ENCODE measurements around the gene CFAP65.

Gene CFAP65

DNA sequence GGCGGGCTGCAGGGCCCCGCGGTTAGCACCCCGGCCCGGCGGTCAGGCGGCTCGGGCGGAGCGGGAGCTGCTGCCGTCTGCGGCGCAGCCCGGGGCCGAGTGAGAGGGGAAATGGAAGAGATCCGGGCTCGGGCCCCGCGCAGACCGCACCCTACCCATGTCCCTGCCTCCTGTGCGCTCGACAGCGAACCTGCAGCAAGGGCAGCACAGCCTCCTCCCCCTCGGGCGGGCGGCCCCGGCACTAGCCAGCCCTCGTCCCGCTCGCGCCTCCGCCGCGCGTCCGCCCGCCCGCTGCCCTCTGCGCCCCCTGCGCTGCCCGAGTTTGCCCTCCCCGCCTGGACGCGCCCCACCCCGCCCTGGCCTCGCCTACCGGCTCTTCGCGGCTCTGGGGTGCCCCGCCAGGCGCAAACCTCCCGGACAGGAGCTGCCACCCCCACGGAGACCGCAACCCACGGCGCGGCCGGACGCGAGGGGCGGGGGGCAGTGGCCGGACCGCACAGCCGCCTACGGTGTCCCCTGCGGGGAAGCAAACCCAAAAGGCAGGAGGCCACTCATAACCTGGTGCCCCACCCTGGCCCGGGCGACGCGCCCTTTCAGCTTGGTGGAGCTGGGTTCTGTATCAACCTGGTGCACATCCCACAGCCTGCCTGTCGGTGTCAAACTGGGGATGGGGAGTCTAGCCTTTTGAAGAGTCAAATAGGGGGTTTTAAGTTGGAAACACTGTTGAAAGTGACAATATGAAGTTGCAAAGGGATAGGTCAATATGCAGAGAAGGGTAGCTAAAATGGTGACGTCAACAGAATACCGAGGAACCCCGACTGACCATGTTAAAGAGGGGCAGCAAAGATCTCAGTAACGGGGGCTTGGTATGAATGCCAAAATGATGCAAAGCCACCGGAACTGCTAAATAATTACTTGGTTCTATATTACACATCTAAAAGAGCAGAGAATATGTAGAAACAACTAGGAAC is 19.8 kb upstream of the CFAP65 start, which contains the start of gene IHH:
Gene IHH, minus strand, starts transcription at position 101 of the 971 bp plus-strand sequence. CDS start 454 bp downstream, outside the sequence.
- no peak for DNase-seq

DNA sequence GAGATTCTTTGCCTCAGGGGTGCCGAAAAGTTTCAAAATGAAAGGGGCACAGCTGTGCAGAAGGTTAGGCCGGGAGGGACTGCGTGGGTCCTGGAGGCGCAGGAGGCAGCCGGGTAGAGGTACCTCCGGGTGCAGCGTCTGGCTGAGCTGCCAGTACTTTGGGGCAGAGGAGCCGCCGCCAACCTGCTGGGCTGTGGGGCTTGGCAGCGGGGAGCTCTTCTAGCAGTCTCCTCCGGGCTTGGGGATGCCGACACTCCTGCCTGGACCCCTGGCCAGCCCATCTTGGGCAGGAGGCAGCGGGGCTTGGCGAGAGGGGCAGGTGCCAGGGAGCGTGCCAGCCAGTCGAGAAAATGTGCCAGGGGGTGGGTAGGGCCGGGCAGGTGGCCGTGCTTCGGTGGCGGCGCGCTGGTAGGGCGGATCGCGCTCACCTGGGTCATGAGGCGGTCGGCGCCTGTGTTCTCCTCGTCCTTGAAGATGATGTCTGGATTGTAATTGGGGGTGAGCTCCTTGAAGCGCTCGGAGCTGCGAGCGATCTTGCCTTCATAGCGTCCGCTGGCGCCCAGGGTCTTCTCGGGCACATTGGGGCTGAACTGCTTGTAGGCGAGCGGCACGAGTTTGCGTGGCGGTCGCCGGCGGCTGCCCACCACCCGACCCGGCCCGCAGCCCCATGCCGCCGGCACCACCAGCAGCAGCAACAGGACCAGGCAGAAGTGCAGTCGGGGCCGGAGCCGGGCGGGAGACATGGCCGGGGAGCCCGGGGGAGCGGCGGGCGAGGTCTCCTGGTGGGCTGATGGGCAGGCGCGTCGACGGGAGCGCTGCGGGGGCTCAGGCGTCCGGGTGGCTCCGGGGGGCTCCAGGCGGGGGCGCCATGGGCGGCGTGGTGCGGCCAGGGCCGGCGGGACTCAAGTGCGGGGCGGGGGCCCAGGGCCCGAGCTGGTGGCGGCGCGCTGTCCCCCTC is 18.7 kb upstream of the CFAP65 start:
- no peak for DNase-seq

DNA sequence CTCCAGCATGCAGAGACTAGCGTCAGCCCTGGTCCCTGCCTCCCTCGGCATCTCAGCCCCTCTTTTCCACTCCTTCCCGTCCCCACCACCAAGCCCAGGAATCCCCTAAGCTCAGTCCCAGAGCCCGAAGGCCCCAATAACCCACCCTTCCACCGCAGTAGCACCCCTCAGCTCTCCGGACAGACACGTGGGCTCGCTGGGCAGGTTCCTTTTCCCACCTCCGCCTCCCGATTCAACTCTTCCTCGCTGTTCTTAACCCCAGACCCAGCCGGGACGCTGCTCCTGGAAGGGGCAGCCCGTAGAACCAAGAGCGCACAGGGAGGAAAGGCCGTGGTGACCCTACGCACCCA is 18.0 kb upstream of the CFAP65 start:
- no peak for DNase-seq

GRCh38 chr2:219058541-219059374 is 17.4 kb upstream of the CFAP65 start:
- DNase-seq = no peak

GRCh38 chr2:219057709-219058540 is 16.6 kb upstream of the CFAP65 start:
- peak; percentile 47 for DNase-seq

DNA sequence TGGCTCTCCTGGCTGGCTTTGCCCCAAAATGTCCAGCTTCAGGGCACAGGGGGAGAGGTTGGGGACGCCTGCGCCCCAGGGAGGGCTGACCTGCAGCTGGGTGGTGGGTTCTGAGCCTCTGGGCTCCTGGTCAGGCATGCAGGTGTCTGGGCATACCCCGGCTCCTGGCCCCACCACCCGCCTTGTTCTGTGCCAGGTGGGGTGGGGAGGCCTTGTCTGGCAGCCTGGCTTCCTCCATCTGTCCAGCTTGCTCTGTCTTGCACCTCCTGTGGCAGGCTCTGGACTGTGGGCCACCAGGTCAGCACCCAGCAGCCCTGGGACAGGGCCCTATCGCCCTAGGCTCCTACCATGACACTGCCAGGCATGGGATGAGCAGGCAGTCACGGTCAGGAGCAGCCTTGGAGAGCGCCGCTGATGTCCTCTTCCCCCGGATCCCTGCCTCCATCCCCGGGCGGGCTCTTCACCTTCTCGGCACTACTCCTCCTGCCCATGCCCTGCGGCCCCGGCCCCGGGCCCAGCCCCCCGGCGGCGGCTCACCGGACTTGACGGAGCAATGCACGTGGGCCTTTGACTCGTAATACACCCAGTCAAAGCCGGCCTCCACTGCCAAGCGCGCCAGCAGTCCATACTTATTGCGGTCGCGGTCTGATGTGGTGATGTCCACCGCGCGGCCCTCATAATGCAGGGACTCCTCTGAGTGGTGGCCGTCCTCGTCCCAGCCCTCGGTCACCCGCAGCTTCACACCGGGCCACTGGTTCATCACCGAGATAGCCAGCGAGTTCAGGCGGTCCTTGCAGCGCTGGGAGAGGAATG is 15.8 kb upstream of the CFAP65 start:
- peak; percentile 2 for DNase-seq

DNA sequence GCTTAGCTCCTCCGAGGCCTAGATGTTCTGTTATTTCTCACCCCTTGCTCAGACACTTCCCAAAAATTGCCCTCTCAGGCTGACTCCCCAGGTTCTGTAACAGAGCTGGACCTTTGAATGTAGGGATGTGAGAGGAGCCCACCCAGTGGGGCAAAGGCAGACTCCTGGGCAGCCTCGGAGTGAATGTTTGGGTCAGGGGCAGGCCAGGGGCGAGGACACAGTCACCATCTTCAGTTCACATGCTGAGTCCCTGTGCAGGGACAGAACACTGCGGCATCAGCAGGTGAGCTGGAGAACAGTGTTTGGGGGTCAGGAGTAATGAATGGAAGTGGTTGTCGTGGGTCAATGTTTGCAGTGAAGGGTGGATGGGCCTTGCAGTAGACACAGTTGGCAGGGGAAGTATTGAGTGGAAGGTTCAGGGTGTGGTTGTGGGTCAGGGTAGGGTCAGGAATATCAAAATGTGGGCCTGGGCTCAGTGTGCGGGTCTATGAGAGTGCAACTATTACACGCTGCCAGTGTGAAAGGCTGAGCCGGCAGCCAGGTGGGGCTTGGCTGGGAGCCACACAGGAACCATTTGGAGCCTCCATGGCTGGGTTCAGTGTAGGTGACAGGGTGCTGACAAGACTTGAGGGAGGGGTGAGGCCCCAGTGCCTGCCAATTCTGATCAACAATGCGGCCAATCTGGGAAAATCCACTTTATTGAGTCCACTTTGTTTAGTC is 15.0 kb upstream of the CFAP65 start:
- DNase-seq = no peak

- DNase-seq = no peak
Measured at GRCh38 chr2:219054956-219055903, 13.9 kb upstream of the CFAP65 start.

DNA sequence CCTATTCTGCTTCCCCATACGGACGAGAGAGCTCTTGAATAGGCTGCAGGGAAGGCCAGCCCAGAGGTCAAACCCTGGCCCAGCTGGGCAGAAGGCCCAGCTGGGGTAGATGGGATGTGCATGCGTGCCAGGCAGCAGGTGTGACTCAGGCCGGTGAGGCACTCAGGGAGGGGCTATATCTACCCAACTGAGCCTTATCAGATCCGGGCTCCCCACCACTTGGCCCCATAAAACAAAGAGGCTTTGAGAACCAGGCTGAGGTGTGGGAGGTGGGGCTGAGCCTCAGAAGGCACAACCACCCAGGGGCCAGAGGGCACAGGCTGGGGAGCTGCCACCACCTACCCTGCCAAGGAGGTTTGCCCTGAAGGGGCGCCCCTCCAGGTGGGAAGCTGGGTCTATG is 8.0 kb upstream of the CFAP65 start:
- no peak for DNase-seq

DNA sequence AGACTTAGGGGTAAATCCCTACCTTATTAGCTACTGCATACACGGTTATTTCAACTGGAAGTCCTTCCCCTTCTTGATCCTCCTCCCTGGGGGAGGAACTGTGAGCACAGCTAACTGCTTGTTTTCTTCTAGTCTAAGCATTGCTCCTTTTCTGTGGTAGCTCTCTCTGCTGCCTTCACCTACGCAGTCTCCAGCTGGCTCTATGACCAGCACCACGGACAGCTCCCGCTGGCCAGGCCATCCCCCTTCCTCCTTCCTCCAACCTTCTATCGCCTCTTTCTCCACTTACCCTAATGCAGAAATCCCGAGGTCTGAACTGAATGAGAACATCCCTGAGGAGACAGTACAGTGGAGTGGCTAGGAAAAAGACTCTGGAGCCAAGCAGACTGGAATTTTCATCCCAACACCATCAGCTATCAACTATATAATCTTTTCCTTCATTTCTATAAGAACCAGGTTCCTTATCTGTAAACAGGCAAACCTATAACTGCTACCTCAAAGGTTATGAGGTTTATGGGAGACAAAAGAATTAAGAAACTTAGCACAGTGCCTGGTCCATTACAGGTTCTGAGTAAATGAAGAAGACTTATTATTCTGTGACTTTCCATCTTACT is 4.7 kb upstream of the CFAP65 start:
- peak; percentile 32 for DNase-seq

GRCh38 chr2:219042750-219043149 is 1.4 kb upstream of the CFAP65 start:
- DNase-seq = no peak

DNA sequence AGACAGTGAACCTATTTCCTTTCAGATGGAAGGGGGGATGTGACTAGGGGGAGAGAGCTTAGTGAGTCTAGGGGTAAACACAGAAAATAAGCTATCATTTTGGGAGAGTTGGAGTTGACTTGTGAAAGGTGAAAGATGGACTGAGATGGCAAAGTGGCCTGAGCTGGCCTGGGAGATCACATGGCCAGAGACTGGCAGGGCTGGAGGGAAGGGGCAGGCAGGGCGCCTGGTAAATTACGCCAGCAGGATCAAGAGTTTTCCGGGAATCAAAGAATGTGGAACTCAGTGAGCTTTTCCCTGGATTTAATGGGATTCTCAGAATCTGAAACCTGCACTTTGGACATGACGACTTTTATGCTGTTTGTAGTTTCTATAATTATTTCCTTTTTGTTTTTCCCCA is 841 bp upstream of the CFAP65 start:
- DNase-seq = no peak

GRCh38 chr2:219038600-219038999 is 2.7 kb downstream of the CFAP65 start:
- DNase-seq = no peak

GRCh38 chr2:219037783-219038499 is 3.4 kb downstream of the CFAP65 start:
- no peak for DNase-seq

DNA sequence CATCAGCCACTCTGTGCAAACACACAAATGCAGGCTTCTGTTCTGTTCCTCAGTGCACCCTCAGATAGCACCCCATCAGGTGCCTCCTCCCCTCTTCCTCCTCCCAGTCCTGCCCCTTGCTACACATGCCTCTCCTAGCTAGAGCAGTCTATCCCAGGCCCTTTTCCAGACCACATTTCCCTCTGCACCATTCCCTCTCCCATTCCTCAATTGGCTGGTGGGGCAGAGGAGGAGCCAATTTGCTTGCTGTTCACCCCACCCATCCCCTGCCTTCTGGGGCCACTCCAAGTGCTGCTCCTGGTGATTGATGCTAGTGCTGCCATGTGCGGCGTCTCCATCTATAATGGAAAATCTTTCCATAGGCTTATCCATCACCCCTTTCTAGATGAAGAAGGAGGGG is 5.4 kb downstream of the CFAP65 start:
- no peak for DNase-seq

DNA sequence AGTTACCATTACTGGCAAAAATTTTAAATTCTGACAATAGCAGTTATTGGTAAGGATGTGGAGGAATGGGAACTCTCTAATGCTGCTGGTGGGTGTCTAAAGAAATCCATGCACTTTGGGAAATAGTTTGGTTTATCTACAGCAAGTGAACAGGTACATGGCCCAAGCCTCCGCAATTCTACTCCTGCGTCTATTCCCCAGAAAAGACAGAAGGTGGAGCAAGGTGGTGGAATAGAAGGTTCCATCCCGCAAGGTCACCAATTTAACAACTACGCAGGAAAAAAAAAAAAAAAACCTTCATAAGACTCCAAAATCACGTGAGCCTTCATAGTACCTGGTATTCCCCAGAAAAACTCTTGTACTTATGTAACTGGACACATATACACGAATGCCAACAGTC is 6.5 kb downstream of the CFAP65 start:
- DNase-seq = no peak

GRCh38 chr2:219032051-219032745 is 9.1 kb downstream of the CFAP65 start:
- DNase-seq = no peak

Data from fibroblast of upper back skin (primary cell).